Measurements from ENCODE around the gene LRRC25. TPM values are rescaled to one million over a fixed set of nuclear protein-coding genes. Genes with fewer than 3 reads are reported as not detected.

LRRC25 gene
- total RNA-seq, 1 experiment from 2014 or later: not detected

DNA sequence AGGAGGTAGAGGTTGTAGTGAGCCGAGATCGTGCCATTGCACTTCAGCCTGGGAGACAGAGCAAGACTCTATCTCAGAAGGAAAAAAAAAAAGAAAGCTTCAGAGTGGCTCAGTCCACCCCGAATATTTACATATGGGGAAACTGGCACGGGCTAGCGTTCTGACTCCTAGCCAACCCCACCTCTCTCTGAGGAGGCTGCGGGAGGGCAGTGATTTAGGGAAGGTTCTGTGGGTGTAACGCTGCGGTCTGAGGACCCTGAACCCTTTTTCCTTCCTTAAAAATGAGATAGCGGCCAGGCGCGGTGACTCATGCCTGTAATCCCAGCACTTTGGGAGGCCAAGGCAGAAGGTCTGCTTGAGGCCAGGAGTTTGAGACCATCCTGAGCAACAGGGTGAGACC, 5.0 kb downstream of the LRRC25 start:
- Histone ChIP-seq H3K4me3 (ENCODE audit: low read depth, low read length) (no peak overlapping the region), H3K4me1 (no peaks in the 10 kb centered on the region), H3K27me3 (replicated peaks; ENCODE audit: control insufficient read depth, insufficient read depth, low read length) (no peaks in the 10 kb centered on the region), H3K36me3 (ENCODE audit: control insufficient read depth, insufficient read depth, low read length) (peaks cover 7% of the 10 kb centered on the region), H3K9me3 (no peaks in the 10 kb centered on the region)
- POLR2A ChIA-PET: no interaction called here
- Mint-ChIP-seq H3K4me1 (ENCODE audit: low read depth, unreplicated experiment) (no peaks in the 10 kb centered on the region), H3K36me3 (ENCODE audit: insufficient read depth, unreplicated experiment) (peaks cover 39% of the 10 kb centered on the region), H3K27ac (ENCODE audit: unreplicated experiment) (peak overlapping the region; percentile 32), H3K27me3 (ENCODE audit: insufficient read depth, unreplicated experiment) (no peaks in the 10 kb centered on the region), H3K4me3 (ENCODE audit: unreplicated experiment) (no peak overlapping the region), H3K9me3 (ENCODE audit: unreplicated experiment) (no peaks in the 10 kb centered on the region)
- DNase-seq: no peak
- intact Hi-C loops (cut with micrococcal nuclease; ENCODE audit: unreplicated experiment): no loop called here
- TF ChIP-seq, protein P1, sequence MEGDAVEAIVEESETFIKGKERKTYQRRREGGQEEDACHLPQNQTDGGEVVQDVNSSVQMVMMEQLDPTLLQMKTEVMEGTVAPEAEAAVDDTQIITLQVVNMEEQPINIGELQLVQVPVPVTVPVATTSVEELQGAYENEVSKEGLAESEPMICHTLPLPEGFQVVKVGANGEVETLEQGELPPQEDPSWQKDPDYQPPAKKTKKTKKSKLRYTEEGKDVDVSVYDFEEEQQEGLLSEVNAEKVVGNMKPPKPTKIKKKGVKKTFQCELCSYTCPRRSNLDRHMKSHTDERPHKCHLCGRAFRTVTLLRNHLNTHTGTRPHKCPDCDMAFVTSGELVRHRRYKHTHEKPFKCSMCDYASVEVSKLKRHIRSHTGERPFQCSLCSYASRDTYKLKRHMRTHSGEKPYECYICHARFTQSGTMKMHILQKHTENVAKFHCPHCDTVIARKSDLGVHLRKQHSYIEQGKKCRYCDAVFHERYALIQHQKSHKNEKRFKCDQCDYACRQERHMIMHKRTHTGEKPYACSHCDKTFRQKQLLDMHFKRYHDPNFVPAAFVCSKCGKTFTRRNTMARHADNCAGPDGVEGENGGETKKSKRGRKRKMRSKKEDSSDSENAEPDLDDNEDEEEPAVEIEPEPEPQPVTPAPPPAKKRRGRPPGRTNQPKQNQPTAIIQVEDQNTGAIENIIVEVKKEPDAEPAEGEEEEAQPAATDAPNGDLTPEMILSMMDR (IDR thresholded peaks at IDR 0.05; ENCODE audit: insufficient read depth in 1 of 2, low read depth in 1 of 2, low read length in 1 of 2, severe bottlenecking in 1 of 2, unreplicated experiment in 1 of 2): no peak
- BruUV-seq (replicated peaks): no TSS peak
- CTCF ChIA-PET: interaction anchor here (0.6 kb wide), 1 partner anchor 63 kb away, joined by 3 read pairs; no protein-coding TSS in a partner anchor

DNA sequence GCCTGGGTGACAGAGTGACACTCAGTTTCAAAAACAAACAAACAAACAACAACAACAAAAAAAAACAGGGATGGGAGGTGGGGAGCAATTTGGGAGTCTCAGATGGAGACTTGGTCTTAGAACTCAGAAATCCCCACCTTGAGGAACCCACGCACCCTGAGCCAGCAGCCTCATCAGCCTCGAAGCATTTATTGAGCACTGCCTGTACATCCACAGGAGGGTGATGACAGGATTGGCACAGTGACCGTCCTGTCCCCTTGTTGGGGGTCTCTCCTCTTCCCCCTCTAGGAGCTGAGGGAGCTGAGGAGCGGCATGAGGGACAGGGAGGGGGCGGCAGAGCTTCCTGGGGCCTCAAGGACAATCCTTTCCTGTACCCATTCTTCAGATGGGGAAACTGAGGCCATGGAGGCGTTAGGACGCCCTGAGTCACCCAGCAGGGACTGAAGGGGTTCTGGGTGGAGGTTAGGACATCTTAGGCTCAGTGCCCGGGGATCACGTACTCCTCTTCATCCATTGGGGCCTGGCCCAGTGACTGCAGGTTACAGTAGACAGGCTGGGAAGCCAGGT, 5.8 kb downstream of the LRRC25 start:
- DNase-seq: no peak
- H3K27ac Mint-ChIP-seq (ENCODE audit: unreplicated experiment): peak overlapping the region; percentile 32
- H3K4me3 Mint-ChIP-seq (ENCODE audit: unreplicated experiment): no peak overlapping the region
- Histone ChIP-seq H3K4me1 (peaks cover 6% of the 10 kb centered on the region; the same call in 1 of the 2 replicates), H3K27me3 (replicated peaks; ENCODE audit: control insufficient read depth, insufficient read depth, low read length) (no peaks in the 10 kb centered on the region), H3K9me3 (no peaks in the 10 kb centered on the region), H3K4me3 (ENCODE audit: low read depth, low read length) (no peak overlapping the region), H3K36me3 (ENCODE audit: control insufficient read depth, insufficient read depth, low read length) (peaks cover 10% of the 10 kb centered on the region)
- no peaks in the 10 kb centered on the region for H3K27me3 Mint-ChIP-seq (ENCODE audit: insufficient read depth, unreplicated experiment)
- H3K9me3 Mint-ChIP-seq (ENCODE audit: unreplicated experiment): no peaks in the 10 kb centered on the region
- intact Hi-C loops (cut with micrococcal nuclease; ENCODE audit: unreplicated experiment): no loop called here
- ChIA-PET POLR2A (no interaction called here), CTCF (interaction anchor here (1.5 to 2.2 kb wide), 2 partner anchors 10 to 43 kb away, joined by 4 to 7 read pairs; no protein-coding TSS in a partner anchor)
- no peaks in the 10 kb centered on the region for H3K4me1 Mint-ChIP-seq (ENCODE audit: low read depth, unreplicated experiment)
- peaks cover 48% of the 10 kb centered on the region for H3K36me3 Mint-ChIP-seq (ENCODE audit: insufficient read depth, unreplicated experiment)
- TF ChIP-seq, protein P1 (IDR thresholded peaks at IDR 0.05; ENCODE audit: insufficient read depth in 1 of 2, low read depth in 1 of 2, low read length in 1 of 2, severe bottlenecking in 1 of 2, unreplicated experiment in 1 of 2): no peak
- BruUV-seq (replicated peaks): no TSS peak

DNA sequence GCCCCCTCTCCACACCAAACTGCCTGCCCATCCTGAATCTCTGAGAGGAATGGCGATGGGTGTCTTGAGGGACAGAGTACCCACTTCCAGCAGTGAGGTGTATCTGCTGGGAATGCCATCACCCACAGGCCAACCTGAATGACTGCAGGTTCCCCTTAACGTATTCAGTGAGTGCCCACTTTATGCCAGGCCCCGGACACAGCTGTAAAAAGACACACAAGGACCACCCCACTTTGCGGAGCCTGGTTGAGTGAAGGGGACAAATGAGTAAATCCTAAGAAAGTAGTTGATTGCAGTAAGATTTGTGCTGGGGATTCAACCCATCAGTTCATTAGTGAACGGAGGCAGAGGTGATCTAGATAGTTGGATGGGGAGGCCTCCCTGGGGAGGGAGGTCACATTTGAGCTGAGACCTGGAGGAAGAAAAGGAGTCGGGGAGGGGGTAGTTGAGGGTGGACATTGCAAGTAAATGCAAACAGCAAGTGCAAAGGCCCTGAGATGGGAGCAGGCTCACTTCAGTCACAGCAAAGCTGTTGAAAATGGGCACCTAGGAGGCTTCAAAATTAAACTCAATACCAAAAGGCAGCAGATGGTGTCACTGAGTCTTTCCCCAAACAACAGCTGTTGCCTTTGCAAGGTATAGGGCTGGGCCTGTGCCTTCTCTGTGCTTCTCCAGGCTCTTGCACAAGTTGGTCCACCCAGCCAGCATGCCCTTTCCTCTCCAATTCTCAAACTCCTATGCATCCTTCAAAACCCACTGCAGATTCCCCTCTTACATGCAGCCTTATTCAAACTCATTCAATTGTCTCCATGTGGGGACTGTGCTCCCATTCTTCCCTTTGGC, 7.1 kb downstream of the LRRC25 start:
- no peak for DNase-seq
- H3K27me3 ChIP-seq (replicated peaks; ENCODE audit: control insufficient read depth, insufficient read depth, low read length): no peaks in the 10 kb centered on the region
- no TSS peak for BruUV-seq (replicated peaks)
- Mint-ChIP-seq H3K4me1 (ENCODE audit: low read depth, unreplicated experiment) (peaks cover 5% of the 10 kb centered on the region), H3K4me3 (ENCODE audit: unreplicated experiment) (no peak overlapping the region), H3K9me3 (ENCODE audit: unreplicated experiment) (no peaks in the 10 kb centered on the region), H3K36me3 (ENCODE audit: insufficient read depth, unreplicated experiment) (peaks cover 61% of the 10 kb centered on the region), H3K27me3 (ENCODE audit: insufficient read depth, unreplicated experiment) (no peaks in the 10 kb centered on the region), H3K27ac (ENCODE audit: unreplicated experiment) (peak overlapping the region; percentile 15)
- POLR2A ChIA-PET: interaction anchor here (0.7 to 2.1 kb wide), 2 partner anchors 10 to 180 kb away, joined by 4 to 9 read pairs; no protein-coding TSS in a partner anchor
- CTCF ChIA-PET: interaction anchor here (0.7 to 2.2 kb wide), 5 partner anchors 11 to 166 kb away, joined by 3 to 7 read pairs (median 3); partner anchors contain the start of gene SSBP4
- H3K9me3 ChIP-seq: no peaks in the 10 kb centered on the region
- intact Hi-C loops (cut with micrococcal nuclease; ENCODE audit: unreplicated experiment): no loop called here
- TF ChIP-seq, protein P1 (IDR thresholded peaks at IDR 0.05; ENCODE audit: insufficient read depth in 1 of 2, low read depth in 1 of 2, low read length in 1 of 2, severe bottlenecking in 1 of 2, unreplicated experiment in 1 of 2): no peak
- no peak overlapping the region for H3K4me3 ChIP-seq (ENCODE audit: low read depth, low read length)
- peaks cover 14% of the 10 kb centered on the region for H3K4me1 ChIP-seq
- H3K36me3 ChIP-seq (ENCODE audit: control insufficient read depth, insufficient read depth, low read length): peaks cover 11% of the 10 kb centered on the region

Data from Caco-2 (cell line).